NCI-H226 (cell line): ENCODE measurements around the gene C10orf71.

ENCODE experiments used
- DNase-seq: peaks from one replicate; pipeline ENCODE4 v3.0.0-alpha.2; 2015

C10orf71 gene, protein sequence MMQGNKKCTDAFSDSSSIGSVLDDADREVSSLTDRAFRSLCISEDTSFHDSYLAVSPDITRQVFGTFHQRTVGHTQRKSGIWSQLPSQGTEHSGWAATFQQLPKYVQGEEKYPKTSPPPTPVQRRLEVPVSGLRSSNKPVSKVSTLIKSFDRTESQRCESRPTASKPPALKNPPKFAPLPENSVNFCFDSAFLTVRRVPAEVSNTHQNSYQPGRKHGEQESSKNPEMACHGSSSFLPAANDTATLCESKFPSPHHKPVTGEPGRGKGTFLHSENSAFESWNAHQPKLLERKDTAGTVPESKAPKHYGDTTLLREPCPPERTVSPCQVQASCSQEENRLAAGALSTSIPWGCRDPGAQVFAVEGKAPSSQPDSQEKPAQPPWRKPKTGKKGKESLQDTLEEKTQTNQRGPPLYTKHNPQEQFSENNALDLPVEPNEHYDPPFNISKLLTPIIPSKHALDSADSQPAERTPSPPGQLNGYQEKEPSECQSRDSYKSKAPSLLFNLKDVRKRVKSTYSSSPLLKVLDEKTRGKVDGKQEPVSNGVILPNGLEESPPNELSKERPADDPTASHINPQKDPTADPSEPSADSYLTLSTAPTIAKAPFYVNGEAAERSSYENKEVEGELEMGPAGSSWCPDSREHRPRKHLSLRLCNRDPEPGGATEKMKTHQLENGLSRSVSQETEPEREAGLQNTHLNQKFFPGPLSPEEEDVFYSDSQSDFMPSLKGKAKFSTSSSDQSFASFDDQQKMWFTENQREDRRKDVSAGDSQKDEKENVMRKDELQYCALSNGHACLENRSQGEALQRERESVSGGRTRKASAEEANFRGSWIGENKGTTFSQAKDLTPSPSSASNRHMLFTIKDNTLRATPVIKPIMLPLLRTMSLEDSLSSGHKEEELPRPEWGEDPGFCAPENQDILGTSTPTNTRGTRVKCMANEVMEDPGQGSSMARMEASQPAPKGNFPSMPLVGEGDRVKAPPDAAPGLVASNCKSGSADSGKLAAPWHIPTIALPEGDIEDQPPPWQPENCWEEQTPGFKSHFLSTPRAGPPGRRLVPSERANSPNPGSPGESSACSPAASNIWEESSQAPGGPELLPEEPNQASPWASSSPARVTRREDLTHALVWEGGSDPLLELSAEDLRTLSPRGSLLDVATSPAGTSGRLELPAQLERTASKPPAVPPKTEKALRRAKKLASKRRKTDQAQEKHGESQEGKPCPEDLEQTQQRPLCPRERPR (N-terminal part only)

GRCh38 chr10:49298983-49299815 lies at the start of gene C10orf71:
Gene C10orf71, plus strand, starts transcription at chr10:49299170. Its CDS starts 23,376 bp downstream, at chr10:49322546.
- no peak for DNase-seq

DNA sequence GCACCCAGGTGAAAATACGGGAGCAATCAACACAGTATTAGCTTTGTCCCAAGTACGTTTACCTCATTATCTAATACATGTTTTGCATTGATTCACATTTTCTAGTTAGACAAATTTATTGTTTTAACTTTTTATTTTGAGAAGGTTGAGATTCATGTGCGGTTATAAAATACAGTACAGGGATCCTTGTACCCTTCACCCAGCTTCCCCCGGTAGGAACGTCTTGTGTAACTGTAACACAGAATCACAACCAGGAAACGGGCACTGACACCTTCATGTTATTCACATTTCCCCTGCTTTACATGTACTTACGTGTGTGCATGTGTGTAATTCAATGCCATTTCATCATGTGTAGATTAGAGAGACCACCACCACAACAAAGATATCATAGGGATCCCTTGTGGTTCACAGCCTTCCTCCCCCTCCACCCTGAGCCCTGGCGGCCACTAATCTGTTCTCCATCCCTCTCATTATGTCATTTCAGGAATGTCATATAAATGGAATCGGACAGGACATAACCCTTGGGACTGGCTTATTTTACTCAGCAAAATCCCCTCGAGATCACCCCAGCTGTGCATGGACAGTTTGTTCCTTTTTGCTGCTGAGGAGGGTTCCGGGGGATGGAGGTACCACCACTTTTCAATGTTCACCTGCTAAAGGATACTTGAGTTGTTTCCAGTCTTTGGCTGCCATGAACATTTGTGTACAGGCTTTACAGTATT lies 46.5 kb upstream of the C10orf71 start:
- no peak for DNase-seq

DNA sequence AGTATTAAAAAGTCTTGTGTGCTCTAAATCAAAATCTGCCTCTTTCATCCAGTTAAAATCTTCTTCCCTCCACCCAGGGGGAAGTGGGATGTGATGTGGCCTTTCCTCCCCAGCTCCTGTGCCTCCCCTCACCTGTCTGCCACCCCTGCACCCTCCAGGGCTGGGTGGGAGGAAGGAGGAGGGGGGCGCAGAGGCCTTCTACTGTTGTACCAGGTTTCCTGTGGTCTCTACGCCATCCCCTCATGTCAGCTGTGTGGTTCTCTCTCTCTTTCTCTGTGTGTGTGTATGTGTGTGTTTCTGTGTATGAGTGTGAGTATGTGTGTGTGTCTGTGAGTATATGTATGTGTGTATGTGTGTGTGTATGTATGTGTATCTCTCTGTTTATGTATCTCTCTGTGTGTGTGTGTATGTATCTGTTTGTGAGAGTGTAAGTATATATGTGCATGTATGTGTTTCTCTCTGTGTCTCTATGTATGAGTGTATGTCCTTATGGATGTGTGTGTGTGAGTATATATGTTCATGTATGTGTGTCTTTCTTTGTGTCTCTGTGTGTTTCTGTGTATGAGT lies 45.5 kb upstream of the C10orf71 start:
- no peak for DNase-seq

DNA sequence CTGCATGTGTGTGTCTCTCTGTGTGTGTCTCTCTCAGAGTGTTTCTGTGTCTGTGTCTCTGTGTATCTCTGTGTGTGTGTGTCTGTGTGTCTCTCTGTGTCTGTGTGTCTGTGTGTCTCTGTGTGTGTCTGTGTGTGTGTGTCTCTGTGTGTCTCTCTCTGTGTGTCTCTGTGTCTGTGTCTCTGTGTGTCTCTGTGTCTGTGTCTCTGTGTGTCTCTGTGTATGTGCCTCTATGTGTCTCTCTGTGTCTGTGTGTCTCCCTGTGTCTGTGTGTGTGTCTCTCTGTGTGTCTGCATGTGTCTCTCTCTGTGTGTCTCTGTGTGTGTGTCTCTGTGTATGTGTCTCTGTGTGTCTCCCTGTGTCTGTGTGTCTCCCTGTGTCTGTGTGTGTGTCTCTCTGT lies 44.8 kb upstream of the C10orf71 start:
- DNase-seq: no peak

- no peak for DNase-seq
Measured at GRCh38 chr10:49254556-49255318, 44.2 kb upstream of the C10orf71 start.

GRCh38 chr10:49255883-49256282 lies 43.1 kb upstream of the C10orf71 start:
- DNase-seq: no peak

DNA sequence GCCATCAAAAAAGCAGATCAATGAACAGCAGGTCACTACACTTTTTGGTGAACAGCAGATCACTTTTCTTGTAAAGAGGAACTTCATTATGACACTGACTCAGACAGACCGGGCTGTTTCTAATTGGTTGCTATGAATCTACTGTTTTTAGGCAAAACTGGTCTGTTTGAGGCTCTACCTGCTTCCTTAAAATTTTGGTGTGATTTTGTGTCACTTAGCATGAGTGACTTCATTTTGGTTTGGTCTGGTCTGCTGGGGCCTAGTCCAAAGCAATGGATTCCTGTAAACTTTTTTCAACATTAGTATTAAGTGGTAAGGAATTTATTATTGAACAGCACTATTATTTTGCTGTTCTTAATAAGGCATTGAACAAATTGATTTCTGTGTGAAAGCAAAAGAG lies 41.8 kb upstream of the C10orf71 start:
- no peak for DNase-seq

DNA sequence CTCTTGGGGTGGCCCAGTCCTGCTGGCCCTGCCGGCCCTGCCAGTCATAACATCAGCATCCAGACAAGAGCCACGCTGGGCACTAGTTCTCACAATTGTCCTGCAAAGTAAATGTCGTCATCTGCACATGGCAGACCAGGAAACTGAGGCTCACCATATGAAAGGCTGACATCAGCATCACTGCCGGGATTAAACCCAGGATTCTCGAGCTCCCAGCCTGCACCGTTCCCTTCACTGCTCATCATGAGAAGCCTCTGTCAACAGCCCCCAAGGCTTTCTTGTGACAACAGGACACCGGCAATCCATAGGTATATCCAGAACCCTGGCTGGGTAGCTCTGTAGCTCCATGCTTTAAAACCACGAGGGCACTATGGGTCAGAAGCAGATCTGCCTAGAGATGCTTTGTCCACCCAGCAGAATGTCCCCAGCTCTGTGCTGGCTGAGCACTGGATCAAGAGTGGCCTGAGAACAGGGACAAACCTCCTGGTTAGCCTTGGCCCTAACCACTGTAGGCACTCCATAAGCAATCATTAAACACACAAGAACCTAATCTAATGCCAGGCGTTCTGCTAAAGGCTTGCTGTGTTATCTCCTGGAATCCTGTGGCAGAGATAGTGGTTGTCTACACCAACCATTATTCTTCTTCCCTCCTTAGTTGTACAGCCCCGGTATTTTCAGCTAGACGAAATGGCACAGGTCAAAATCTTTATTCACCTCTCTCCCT lies 41.2 kb upstream of the C10orf71 start:
- DNase-seq: no peak

DNA sequence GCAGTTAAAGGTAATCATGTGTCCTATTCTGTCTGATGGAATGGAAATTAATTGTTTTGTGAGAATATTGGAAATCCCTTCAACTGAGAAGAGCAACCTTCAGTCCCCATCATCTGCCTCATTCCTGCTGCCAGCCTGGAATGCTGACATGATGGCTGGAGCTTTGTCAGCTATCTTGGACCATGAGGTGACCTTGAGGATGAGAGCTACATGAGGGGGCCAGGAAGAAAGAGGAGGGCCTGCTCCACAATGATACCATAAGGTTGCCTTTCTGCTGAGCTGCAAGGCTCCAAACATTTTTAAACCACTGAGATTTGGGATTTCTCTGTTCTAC lies 40.7 kb upstream of the C10orf71 start:
- no peak for DNase-seq

GRCh38 chr10:49260644-49261296 lies 38.2 kb upstream of the C10orf71 start:
- no peak for DNase-seq

GRCh38 chr10:49263591-49263990 lies 35.4 kb upstream of the C10orf71 start:
- no peak for DNase-seq

DNA sequence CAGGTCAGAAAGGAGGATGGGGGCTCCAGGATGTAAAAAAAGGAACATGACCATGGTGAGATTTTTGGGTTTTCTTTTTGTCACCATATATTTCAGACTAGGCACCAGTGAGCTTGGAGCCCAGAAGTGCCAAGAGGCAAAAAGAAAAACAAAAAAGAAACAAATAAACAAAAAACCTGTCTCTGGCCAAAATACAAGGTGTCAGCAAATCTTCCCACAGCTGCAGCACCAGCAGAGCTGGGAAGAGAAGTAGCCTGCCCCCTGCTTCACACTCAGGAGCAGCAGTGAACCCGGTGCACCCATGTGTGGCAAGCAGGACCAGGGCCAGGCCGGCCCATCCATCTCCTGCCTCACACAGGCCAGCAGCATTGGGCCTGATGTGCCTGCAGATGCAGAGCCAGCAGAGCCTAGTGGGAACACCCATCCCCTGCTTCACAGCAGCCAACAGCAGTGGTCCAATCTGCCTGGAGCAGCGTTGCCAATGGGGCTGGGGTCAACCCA lies 34.7 kb upstream of the C10orf71 start:
- DNase-seq: no peak

DNA sequence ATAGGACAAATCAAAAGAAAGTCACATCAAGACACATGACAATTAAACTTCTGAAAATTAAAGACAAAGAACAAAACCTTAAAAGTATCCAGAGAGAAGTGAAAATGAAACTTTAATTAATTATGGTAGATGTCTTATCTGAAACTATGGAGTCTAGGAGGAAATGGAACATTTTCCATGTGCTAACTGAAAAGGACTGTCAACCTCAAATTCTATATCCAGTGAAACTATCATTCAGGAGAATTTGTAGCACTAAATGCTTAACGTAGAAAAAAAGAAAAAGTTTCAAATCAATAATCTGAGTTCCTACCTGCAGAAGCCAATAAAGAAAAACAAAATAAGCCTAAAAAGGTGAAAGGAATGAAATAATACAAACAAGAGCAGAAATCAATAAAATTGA lies 33.1 kb upstream of the C10orf71 start:
- DNase-seq: no peak

- DNase-seq: no peak
Measured at GRCh38 chr10:49268185-49268584, 30.8 kb upstream of the C10orf71 start.

DNA sequence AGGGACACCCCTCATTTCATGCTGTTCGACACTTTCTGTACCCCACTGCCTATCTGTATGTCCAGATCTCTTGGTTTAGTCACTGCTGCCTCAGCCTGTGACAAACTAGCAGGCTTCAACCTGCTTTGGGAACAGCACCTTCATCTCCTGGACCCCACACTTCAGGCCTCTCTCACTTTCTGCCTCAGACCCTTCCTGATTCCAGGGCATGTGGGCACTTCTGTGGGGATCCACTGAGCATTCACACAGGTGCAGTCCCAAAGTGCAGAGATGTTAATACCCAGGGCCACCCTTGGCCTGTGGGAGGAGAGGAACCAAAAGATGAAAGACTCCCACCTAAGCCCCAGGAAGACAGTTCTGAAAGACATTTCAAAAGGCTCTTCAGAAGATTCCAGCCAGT lies 29.4 kb upstream of the C10orf71 start:
- DNase-seq: no peak

GRCh38 chr10:49270565-49270964 lies 28.4 kb upstream of the C10orf71 start:
- no peak for DNase-seq

GRCh38 chr10:49271346-49271745 lies 27.6 kb upstream of the C10orf71 start:
- no peak for DNase-seq

DNA sequence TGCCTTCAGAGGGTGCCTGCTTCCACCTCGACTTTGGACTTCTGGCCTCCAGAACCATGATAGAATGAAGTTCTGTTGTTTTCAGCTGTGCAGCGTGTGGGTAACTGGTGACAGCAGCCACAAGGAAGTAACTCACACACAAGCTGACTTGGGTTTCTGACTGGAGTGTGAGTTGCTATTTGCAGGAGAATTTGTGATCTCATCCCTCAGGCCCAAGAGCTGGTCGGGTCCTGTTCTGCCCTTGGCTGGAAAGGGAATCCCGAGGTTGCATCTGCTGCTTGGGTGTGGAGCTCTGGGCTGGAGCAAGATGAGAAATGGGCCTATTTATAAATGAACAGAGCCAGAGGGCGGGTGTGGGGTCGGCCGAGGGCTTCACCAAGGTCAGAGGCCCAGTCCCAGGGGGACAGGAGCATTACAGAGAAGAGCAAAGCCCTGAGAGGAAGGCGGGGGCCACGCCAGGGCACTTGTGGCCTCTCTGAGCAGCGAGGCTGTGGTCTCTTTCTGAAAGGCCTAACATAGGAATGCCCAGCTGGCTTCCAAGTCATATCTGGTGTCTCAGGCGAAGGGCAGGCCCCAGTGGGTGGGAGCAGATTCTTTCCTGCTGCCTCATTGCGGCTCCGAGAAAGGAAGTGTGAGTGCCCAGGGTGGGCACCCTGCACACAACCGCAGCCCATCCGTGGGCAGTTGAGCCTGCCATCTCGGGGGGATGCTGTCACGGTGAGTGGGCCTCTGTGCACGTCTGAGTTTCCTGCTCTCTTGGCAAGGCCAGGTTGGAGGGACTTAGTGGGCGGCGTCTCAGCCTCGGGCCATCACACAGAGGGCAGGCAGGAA lies 26.5 kb upstream of the C10orf71 start:
- DNase-seq: no peak
